Fibroblast of villous mesenchyme (primary cell): Measurements from ENCODE around the gene ARHGEF16. TPM values are rescaled to one million over a fixed set of nuclear protein-coding genes. Genes with fewer than 3 reads are reported as not detected.

ENCODE experiments used
- DNase-seq: peaks from one replicate; pipeline ENCODE4 v3.0.0-alpha.2; 2010; ENCODE audit warnings: low read depth
- H3K4me3 ChIP-seq: 2 replicates; pipeline ENCODE4 v1.5.1; 2011; ENCODE audit warnings: low read depth, mild to moderate bottlenecking, low read length
- total RNA-seq: library from RNA; depleted of rRNA; stranded (reverse); fragments of >200 nt; gene quantifications from 2 replicates; pipeline ENCODE4 v1.2.3, GENCODE V29; 2012
- TF ChIP-seq, protein P1 (sequence below): IDR thresholded peaks from 2 replicates; pipeline ENCODE4 v1.5.1; 2012; ENCODE audit warnings: low read depth, mild to moderate bottlenecking, low read length; ENCODE audit not compliant: insufficient read depth

ARHGEF16 gene
- total RNA-seq, 1 donor: 0.86 TPM

DNA sequence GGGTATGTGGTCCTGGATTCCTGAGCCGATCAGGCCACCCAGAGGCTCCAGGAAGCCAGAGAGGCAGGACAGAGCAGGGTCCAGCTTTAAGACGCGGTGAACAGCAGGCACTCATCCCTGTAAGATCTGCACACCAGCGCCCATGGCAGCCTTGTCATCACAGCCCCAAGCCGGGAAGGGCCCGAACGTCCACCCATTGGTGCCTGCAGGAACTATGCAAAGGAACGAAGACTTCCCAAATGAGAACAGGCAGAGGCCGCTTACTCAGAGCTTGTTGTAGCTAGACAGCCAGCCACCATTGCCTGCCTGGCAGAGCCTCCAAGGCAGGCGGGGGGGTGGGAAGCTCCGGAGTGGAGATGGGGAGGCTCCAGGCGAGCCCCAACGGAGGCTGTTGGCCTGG lies 12.1 kb upstream of the ARHGEF16 start:
- no peak for DNase-seq
- TF ChIP-seq, protein P1, sequence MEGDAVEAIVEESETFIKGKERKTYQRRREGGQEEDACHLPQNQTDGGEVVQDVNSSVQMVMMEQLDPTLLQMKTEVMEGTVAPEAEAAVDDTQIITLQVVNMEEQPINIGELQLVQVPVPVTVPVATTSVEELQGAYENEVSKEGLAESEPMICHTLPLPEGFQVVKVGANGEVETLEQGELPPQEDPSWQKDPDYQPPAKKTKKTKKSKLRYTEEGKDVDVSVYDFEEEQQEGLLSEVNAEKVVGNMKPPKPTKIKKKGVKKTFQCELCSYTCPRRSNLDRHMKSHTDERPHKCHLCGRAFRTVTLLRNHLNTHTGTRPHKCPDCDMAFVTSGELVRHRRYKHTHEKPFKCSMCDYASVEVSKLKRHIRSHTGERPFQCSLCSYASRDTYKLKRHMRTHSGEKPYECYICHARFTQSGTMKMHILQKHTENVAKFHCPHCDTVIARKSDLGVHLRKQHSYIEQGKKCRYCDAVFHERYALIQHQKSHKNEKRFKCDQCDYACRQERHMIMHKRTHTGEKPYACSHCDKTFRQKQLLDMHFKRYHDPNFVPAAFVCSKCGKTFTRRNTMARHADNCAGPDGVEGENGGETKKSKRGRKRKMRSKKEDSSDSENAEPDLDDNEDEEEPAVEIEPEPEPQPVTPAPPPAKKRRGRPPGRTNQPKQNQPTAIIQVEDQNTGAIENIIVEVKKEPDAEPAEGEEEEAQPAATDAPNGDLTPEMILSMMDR: no peak
- no peak overlapping the region for H3K4me3 ChIP-seq

DNA sequence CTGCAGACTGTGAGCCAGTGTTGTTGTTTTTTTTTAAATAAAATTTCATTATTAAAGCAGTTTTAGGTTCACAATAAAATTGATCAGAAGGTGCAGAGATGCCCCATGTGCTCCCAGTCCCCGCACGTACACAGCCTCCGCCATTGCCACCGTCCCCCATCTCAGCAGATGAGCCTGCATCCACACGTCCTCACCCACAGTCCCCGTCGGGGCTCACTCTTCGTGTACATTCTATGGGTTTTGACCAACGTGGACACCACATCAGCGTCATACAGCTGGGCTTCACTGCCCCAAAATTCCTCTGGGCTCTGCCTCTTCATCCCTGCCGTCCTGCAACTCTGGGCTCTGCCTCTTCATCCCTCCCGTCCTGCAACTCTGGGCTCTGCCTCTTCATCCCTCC lies 11.6 kb upstream of the ARHGEF16 start:
- TF ChIP-seq, protein P1: no peak
- no peak overlapping the region for H3K4me3 ChIP-seq
- DNase-seq: no peak

GRCh38 chr1:3443807-3444206 lies 10.7 kb upstream of the ARHGEF16 start:
- no peak overlapping the region for H3K4me3 ChIP-seq
- DNase-seq: no peak
- TF ChIP-seq, protein P1: no peak

GRCh38 chr1:3444298-3444697 lies 10.2 kb upstream of the ARHGEF16 start:
- TF ChIP-seq, protein P1: no peak
- no peak for DNase-seq
- H3K4me3 ChIP-seq: no peak overlapping the region

- H3K4me3 ChIP-seq: no peak overlapping the region
- DNase-seq: no peak
- TF ChIP-seq, protein P1: no peak
Observed at GRCh38 chr1:3444736-3445135, 9.7 kb upstream of the ARHGEF16 start.

DNA sequence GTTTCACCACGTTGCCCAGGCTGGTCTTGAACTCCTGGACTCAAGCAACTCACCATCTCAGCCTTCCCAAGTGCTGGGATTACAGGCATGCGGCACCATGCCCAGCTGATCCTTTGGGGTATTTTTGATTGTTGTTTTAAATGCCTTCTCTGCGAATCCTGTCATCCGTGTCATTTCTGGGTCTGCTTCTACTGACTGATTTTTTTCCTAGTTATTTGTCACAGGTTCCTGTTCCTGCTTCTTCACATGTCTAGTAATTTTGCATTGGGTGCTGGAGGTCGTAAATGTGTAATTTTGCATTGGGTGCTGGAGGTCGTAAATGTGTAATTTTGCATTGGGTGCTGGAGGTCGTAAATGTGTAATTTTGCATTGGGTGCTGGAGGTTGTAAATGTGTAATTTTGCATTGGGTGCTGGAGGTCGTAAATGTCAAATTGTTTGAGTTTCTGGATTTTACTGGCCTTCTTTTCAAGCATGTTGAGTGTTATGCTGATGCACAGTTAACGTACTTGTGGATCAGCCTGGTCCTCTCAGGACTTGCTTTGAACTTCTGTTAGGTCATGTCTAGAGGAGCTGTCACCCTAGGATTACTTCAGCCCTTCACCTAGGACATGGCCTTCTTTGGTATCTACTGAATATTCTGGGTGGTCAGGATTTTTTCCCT lies 4.1 kb upstream of the ARHGEF16 start:
- DNase-seq: no peak
- H3K4me3 ChIP-seq: no peak overlapping the region
- TF ChIP-seq, protein P1: no peak

DNA sequence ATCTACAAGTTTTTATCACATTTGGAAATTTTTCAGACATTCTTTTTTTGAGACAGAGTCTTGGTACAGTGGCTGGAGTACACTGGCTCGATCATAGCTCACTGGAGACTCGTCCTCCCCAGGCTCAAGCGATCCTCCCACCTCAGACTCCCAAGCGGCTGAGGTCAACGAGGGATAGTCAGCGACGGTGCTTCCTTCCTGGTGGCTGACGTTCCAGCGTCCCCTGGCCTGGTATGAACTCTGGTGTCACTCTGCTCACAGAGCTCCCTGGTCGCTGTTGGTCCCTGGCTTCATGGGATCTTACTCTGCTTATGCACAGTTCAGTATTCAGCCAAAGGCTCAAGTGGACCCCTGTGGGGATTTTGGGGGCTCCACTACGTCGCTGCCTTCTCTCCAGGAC lies 3.5 kb upstream of the ARHGEF16 start:
- no peak overlapping the region for H3K4me3 ChIP-seq
- DNase-seq: no peak
- TF ChIP-seq, protein P1: no peak
